WTC11 (cell line): ENCODE data around the gene RDH11. TPM values are rescaled to one million over a fixed set of nuclear protein-coding genes. Genes with fewer than 3 reads are reported as not detected.
A peak's percentile ranks its signal among the peaks of the same experiment; 100 is the strongest.

Experiments
- ATAC-seq: fragments of 200-7000 bp; cut with Tn5 transposase; 2 replicates; pipeline ENCODE4 v1.10.0; 2021; ENCODE audit warnings: mild to moderate bottlenecking, moderate library complexity
- CTCF ChIA-PET: fragments of 300-600 bp; sonication (Branson Sonifier 250); formaldehyde crosslinking; loops from one replicate; lab custom pipeline; 2021; ENCODE audit warnings: antibody characterized with exemption; lab: Charles Lee
- POLR2A ChIA-PET: fragments of 350-600 bp; sonication (Branson Sonifier 250); formaldehyde crosslinking; loops from one replicate; lab custom pipeline; 2021; ENCODE audit warnings: antibody characterized with exemption; lab: Charles Lee
- DNase-seq: peaks from one replicate; pipeline ENCODE4 v3.0.0; 2021; ENCODE audit warnings: low spot score
- H3K27ac Mint-ChIP-seq: 2 replicates; pipeline ENCODE4 v1.8.0; 2021; ENCODE audit warnings: mixed read lengths
- H3K27me3 Mint-ChIP-seq: 2 replicates; pipeline ENCODE4 v1.8.0; 2021; ENCODE audit warnings: low read depth, mild to moderate bottlenecking, moderate library complexity, mixed read lengths
- H3K36me3 Mint-ChIP-seq: 2 replicates; pipeline ENCODE4 v1.8.0; 2021; ENCODE audit warnings: mixed read lengths
- H3K4me1 Mint-ChIP-seq: 2 replicates; pipeline ENCODE4 v1.8.0; 2022; ENCODE audit warnings: mixed read lengths
- H3K4me3 Mint-ChIP-seq: 2 replicates; pipeline ENCODE4 v1.8.0; 2021; ENCODE audit warnings: mild to moderate bottlenecking, moderate library complexity, mixed read lengths
- H3K9me3 Mint-ChIP-seq: 2 replicates; pipeline ENCODE4 v1.8.0; 2021; ENCODE audit warnings: mixed read lengths
- CREB1 ChIP-seq: sonication (generic); formaldehyde crosslinking; IDR thresholded peaks from 2 replicates; pipeline ENCODE4 v1.8.0; 2023; ENCODE audit warnings: mild to moderate bottlenecking, missing genetic modification reagents
- ELF4 ChIP-seq: sonication (generic); formaldehyde crosslinking; IDR thresholded peaks from 2 replicates; pipeline ENCODE4 v1.8.1; 2022; ENCODE audit warnings: low read depth, mild to moderate bottlenecking, moderate library complexity, missing genetic modification reagents
- ETV6 ChIP-seq: sonication (generic); formaldehyde crosslinking; IDR thresholded peaks from 2 replicates; pipeline ENCODE4 v1.8.1; 2022; ENCODE audit warnings: mild to moderate bottlenecking, missing genetic modification reagents
- FOXP1 ChIP-seq: sonication (generic); formaldehyde crosslinking; IDR thresholded peaks from 2 replicates; pipeline ENCODE4 v1.8.0; 2022; ENCODE audit warnings: missing genetic modification reagents, mild to moderate bottlenecking, moderate library complexity, borderline replicate concordance
- MXD4 ChIP-seq: fragments of 250-450 bp; sonication (Bioruptor Pico); IDR thresholded peaks from 2 replicates; pipeline ENCODE4 v1.8.0; 2021; ENCODE audit warnings: mild to moderate bottlenecking, moderate library complexity, borderline replicate concordance
- NFATC4 ChIP-seq: fragments of 250-450 bp; sonication (Bioruptor Pico); IDR thresholded peaks from 2 replicates; pipeline ENCODE4 v1.9.0; 2021; ENCODE audit warnings: mild to moderate bottlenecking
- NFYB ChIP-seq: sonication (generic); formaldehyde crosslinking; conservative IDR thresholded peaks from 2 replicates; pipeline ENCODE4 v1.8.0; 2022; ENCODE audit warnings: low read depth, missing genetic modification reagents
- PRRX2 ChIP-seq: fragments of 250-450 bp; sonication (Bioruptor Pico); IDR thresholded peaks from 2 replicates; pipeline ENCODE4 v1.8.0; 2021; ENCODE audit warnings: mild to moderate bottlenecking
- TCF7 ChIP-seq: sonication (generic); formaldehyde crosslinking; IDR thresholded peaks from 2 replicates; pipeline ENCODE4 v1.8.0; 2022; ENCODE audit warnings: mild to moderate bottlenecking, low read depth, missing genetic modification reagents, moderate library complexity
- TEAD4 ChIP-seq: sonication (generic); formaldehyde crosslinking; IDR thresholded peaks from 2 replicates; pipeline ENCODE4 v1.8.0; 2022; ENCODE audit warnings: mild to moderate bottlenecking, missing genetic modification reagents
- TP53 ChIP-seq: sonication (generic); formaldehyde crosslinking; IDR thresholded peaks from 2 replicates; pipeline ENCODE4 v1.8.1; 2023; ENCODE audit warnings: mild to moderate bottlenecking, missing genetic modification reagents
- ZNF121 ChIP-seq: sonication (generic); formaldehyde crosslinking; IDR thresholded peaks from 2 replicates; pipeline ENCODE4 v1.8.0; 2023; ENCODE audit warnings: missing genetic modification reagents
- total RNA-seq: library from RNA; stranded (reverse); gene quantifications from 3 replicates; pipeline ENCODE4 v1.2.3, GENCODE V29; 2021
- TF ChIP-seq, protein P1 (sequence below): fragments of 250-450 bp; sonication (Bioruptor Pico); IDR thresholded peaks from 2 replicates; pipeline ENCODE4 v2.1.2; 2022; ENCODE audit warnings: mild to moderate bottlenecking, moderate library complexity
- TF ChIP-seq, protein P2 (sequence below): sonication (generic); formaldehyde crosslinking; IDR thresholded peaks from 2 replicates; pipeline ENCODE4 v1.8.0; 2023; ENCODE audit warnings: missing genetic modification reagents
- TF ChIP-seq, protein P3 (sequence below): sonication (generic); formaldehyde crosslinking; IDR thresholded peaks from 2 replicates; pipeline ENCODE4 v1.8.1; 2022; ENCODE audit warnings: mild to moderate bottlenecking, missing genetic modification reagents, moderate library complexity, borderline replicate concordance
- TF ChIP-seq, protein P4 (sequence below): sonication (generic); formaldehyde crosslinking; IDR thresholded peaks from 2 replicates; pipeline ENCODE4 v1.8.1; 2023; ENCODE audit warnings: mild to moderate bottlenecking, moderate library complexity, missing genetic modification reagents
- TF ChIP-seq, protein P5 (sequence below): sonication (generic); formaldehyde crosslinking; IDR thresholded peaks from 2 replicates; pipeline ENCODE4 v1.8.1; 2022; ENCODE audit warnings: low read depth, missing genetic modification reagents, borderline replicate concordance

The RDH11 gene
- total RNA-seq, 1 experiment from 2014 or later, result 103 TPM

DNA sequence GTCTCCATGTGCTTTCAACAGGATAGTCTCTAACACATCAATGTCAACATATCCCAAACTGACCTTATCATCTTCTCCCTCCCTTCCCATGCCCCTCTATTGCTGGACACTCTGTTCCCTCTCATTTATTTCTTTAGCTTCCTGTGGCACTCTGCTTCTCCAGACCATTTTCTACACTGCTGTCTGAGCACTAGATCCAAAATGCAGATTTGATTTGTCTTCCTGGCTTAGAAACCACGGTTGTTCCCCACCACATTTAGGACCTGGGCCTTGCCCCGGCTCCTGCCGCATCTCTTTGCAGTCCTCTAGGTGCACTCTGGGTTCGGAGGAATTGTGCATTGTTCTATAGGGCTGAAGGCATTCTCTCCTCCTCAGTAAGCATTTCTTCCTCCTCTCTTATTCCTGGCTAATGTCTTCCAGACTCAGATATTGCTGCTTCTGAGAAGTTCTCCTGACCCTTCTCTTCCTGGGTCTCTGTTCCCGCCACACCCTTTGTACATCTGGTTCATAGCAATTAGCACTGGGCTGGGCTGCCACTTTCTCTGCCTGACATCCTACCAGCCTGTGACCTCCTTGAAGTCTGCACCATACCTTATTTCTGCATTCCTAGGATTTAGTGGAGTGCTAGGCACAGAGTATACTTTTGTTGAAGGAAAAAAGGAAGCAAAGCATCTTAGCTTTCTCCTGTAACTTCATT lies 62.0 kb downstream of the RDH11 start:
- H3K4me1 Mint-ChIP-seq, result no peaks in the 10 kb centered on the region
- H3K9me3 Mint-ChIP-seq, result no peaks in the 10 kb centered on the region; the same call in 1 of the 2 replicates
- POLR2A ChIA-PET, result no interaction called here

DNA sequence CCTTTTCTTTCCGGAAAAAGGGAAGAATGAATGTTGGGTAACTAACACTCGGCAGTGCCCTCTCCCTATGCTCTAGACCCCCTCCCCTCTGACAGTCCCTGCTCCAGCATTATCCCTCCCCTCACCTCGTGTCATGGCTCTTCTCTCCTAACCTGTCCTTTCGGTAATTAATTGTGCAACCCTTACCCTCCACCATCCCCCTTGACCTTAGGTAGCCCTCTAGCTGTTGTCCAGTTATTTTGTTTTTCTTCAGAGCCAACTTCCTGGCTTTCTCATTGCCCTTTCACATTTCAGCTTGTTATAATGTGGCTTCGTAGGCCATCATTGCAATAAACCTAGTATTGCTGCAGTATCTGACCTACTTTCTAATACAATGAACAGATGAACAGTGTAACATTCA lies 64.6 kb downstream of the RDH11 start:
- CTCF ChIA-PET, result interaction anchor here (0.7 to 1.5 kb wide), 3 partner anchors 12 to 235 kb away, joined by 3 to 4 read pairs (median 4); partner anchors contain the start of genes ARG2 and PIGH
- DNase-seq (no peak), ATAC-seq (no peak)
- Mint-ChIP-seq H3K36me3 (peaks cover 5% of the 10 kb centered on the region), H3K27me3 (no peaks in the 10 kb centered on the region), H3K4me3 (no peak overlapping the region), H3K27ac (no peak overlapping the region), H3K4me1 (no peaks in the 10 kb centered on the region), H3K9me3 (no peaks in the 10 kb centered on the region; the same call in 1 of the 2 replicates)
- POLR2A ChIA-PET, result interaction anchor here (0.6 kb wide), 1 partner anchor 14 kb away, joined by 5 read pairs; no protein-coding TSS in a partner anchor
- no peak for TF ChIP-seq PRRX2 (CRISPR knock-in tag)
- no peak for TF ChIP-seq TEAD4 (CRISPR knock-in tag)

More for the DNA sequence above, 62.0 kb downstream of the RDH11 start:
- CTCF ChIA-PET, result interaction anchor here (1.1 kb wide), 1 partner anchor 107 kb away, joined by 3 read pairs; no protein-coding TSS in a partner anchor
- ATAC-seq, result no peak
- TF ChIP-seq, protein P1, sequence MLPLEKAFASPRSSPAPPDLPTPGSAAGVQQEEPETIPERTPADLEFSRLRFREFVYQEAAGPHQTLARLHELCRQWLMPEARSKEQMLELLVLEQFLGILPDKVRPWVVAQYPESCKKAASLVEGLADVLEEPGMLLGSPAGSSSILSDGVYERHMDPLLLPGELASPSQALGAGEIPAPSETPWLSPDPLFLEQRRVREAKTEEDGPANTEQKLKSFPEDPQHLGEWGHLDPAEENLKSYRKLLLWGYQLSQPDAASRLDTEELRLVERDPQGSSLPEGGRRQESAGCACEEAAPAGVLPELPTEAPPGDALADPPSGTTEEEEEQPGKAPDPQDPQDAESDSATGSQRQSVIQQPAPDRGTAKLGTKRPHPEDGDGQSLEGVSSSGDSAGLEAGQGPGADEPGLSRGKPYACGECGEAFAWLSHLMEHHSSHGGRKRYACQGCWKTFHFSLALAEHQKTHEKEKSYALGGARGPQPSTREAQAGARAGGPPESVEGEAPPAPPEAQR (CRISPR knock-in tag), result no peak
- Mint-ChIP-seq H3K27ac (no peak overlapping the region), H3K36me3 (peaks cover 5% of the 10 kb centered on the region), H3K4me3 (no peak overlapping the region), H3K27me3 (no peaks in the 10 kb centered on the region)
- no peak for DNase-seq

DNA sequence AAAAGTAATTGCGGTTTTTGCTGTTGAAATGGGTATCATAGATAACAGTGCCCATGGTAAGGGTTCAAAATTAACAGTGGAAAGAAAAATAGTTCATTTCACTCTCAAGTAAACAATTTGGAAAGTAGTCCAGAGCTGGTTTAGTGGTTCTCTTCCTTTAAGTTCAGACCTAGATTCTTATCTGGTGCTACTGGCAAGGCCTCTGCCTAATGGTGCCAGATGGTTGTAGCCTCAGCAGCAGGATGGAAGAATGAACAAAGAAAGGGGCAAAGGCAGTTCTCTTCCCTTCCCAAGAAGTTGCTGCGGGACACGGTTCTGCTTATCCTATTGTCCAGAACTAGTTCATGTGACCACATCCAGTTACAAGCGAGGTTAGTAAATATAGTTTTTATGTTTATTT lies 65.4 kb downstream of the RDH11 start:
- Mint-ChIP-seq H3K4me3 (no peak overlapping the region), H3K36me3 (peaks cover 5% of the 10 kb centered on the region), H3K9me3 (no peaks in the 10 kb centered on the region; the same call in 1 of the 2 replicates), H3K27me3 (no peaks in the 10 kb centered on the region), H3K4me1 (no peaks in the 10 kb centered on the region), H3K27ac (no peak overlapping the region)
- ATAC-seq, result no peak
- CTCF ChIA-PET, result interaction anchor here (1.2 to 1.5 kb wide), 2 partner anchors 11 to 30 kb away, joined by 4 read pairs; partner anchors contain the start of genes ARG2 and PIGH
- TF ChIP-seq, protein P2, sequence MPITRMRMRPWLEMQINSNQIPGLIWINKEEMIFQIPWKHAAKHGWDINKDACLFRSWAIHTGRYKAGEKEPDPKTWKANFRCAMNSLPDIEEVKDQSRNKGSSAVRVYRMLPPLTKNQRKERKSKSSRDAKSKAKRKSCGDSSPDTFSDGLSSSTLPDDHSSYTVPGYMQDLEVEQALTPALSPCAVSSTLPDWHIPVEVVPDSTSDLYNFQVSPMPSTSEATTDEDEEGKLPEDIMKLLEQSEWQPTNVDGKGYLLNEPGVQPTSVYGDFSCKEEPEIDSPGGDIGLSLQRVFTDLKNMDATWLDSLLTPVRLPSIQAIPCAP (CRISPR knock-in tag), result no peak
- no peak for TF ChIP-seq ELF4
- TF ChIP-seq TCF7 (CRISPR knock-in tag), result no peak
- no peak for TF ChIP-seq FOXP1
- no peak for TF ChIP-seq NFYB (CRISPR knock-in tag)
- TF ChIP-seq MXD4, result no peak
- TF ChIP-seq, protein P3, sequence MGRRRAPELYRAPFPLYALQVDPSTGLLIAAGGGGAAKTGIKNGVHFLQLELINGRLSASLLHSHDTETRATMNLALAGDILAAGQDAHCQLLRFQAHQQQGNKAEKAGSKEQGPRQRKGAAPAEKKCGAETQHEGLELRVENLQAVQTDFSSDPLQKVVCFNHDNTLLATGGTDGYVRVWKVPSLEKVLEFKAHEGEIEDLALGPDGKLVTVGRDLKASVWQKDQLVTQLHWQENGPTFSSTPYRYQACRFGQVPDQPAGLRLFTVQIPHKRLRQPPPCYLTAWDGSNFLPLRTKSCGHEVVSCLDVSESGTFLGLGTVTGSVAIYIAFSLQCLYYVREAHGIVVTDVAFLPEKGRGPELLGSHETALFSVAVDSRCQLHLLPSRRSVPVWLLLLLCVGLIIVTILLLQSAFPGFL (CRISPR knock-in tag), result no peak
- no peak for TF ChIP-seq TP53 (CRISPR knock-in tag)
- TF ChIP-seq, protein P4, sequence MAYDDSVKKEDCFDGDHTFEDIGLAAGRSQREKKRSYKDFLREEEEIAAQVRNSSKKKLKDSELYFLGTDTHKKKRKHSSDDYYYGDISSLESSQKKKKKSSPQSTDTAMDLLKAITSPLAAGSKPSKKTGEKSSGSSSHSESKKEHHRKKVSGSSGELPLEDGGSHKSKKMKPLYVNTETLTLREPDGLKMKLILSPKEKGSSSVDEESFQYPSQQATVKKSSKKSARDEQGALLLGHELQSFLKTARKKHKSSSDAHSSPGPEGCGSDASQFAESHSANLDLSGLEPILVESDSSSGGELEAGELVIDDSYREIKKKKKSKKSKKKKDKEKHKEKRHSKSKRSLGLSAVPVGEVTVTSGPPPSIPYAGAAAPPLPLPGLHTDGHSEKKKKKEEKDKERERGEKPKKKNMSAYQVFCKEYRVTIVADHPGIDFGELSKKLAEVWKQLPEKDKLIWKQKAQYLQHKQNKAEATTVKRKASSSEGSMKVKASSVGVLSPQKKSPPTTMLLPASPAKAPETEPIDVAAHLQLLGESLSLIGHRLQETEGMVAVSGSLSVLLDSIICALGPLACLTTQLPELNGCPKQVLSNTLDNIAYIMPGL (CRISPR knock-in tag), result no peak
- TF ChIP-seq PRRX2 (CRISPR knock-in tag), result no peak
- TF ChIP-seq, all 79 proteins: peak for 0
- POLR2A ChIA-PET, result no interaction called here
- DNase-seq, result no peak

DNA sequence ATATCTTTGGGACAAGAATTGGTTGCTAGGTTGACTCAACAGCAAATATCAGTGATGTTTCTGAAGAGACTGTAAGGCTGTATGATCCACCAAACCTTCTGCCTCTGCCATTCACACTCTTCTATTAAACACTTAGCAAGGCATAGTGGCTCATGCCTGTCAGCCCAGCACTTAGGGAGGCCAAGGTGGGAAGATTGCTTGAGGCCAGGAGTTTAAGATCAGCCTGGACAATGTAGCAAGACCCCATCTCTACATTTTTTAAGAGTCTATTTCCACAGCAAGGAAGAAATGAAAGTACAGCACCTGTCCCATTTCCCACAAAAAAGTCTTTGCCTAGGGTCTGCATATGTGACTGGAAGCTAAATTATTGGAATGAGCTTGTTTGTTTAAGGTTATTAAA lies 68.0 kb downstream of the RDH11 start:
- CTCF ChIA-PET, result no interaction called here
- DNase-seq, result no peak
- ATAC-seq, result no peak
- TF ChIP-seq, protein P5, sequence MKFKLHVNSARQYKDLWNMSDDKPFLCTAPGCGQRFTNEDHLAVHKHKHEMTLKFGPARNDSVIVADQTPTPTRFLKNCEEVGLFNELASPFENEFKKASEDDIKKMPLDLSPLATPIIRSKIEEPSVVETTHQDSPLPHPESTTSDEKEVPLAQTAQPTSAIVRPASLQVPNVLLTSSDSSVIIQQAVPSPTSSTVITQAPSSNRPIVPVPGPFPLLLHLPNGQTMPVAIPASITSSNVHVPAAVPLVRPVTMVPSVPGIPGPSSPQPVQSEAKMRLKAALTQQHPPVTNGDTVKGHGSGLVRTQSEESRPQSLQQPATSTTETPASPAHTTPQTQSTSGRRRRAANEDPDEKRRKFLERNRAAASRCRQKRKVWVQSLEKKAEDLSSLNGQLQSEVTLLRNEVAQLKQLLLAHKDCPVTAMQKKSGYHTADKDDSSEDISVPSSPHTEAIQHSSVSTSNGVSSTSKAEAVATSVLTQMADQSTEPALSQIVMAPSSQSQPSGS (CRISPR knock-in tag), result no peak
- TF ChIP-seq ZNF121 (CRISPR knock-in tag) (0 out of 2 replicates have a peak, but pooled peaks have one; percentile 65), ETV6 (CRISPR knock-in tag) (no peak), NFATC4 (CRISPR knock-in tag) (no peak), CREB1 (CRISPR knock-in tag) (no peak)
- TF ChIP-seq, all 79 proteins: peak for 1
- H3K36me3 Mint-ChIP-seq, result peaks cover 17% of the 10 kb centered on the region
- no peak overlapping the region for H3K27ac Mint-ChIP-seq
- POLR2A ChIA-PET, result no interaction called here
- no peak overlapping the region for H3K4me3 Mint-ChIP-seq
- no peaks in the 10 kb centered on the region for H3K27me3 Mint-ChIP-seq
- no peaks in the 10 kb centered on the region; the same call in 1 of the 2 replicates for H3K9me3 Mint-ChIP-seq
- H3K4me1 Mint-ChIP-seq, result peaks cover 9% of the 10 kb centered on the region
